GM21526 (cell line): ENCODE measurements around the gene KMT2D.

ENCODE experiments used
- ATAC-seq: cut with Tn5 transposase; IDR thresholded peaks from one replicate; pipeline ENCODE4 v1.9.1; 2021; ENCODE audit warnings: moderate library complexity; ENCODE audit not compliant: unreplicated experiment, low FRiP score

KMT2D gene

GRCh38 chr12:49038291-49038955 is 22.2 kb downstream of the KMT2D start:
- no peak for ATAC-seq

DNA sequence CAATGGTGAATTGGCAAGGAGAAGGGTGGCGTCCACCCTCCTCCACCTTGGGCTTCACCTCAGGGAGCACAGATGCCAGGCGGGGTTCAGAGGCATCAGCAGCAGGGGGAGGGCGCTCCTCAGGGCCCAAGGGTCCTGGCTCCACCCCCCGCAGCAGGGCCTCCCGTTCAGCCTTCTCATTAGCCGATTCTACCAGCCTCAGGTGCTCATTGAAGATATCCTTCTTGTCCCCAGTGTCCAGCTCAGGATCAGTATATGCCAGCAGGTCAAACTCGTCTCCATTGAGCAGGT is 22.7 kb downstream of the KMT2D start:
- no peak for ATAC-seq

- no peak for ATAC-seq
Observed at GRCh38 chr12:49037111-49037946, 23.3 kb downstream of the KMT2D start.

GRCh38 chr12:49036029-49036428 is 24.6 kb downstream of the KMT2D start:
- ATAC-seq = no peak

- no peak for ATAC-seq
Observed at GRCh38 chr12:49034286-49034622, 26.3 kb downstream of the KMT2D start.

DNA sequence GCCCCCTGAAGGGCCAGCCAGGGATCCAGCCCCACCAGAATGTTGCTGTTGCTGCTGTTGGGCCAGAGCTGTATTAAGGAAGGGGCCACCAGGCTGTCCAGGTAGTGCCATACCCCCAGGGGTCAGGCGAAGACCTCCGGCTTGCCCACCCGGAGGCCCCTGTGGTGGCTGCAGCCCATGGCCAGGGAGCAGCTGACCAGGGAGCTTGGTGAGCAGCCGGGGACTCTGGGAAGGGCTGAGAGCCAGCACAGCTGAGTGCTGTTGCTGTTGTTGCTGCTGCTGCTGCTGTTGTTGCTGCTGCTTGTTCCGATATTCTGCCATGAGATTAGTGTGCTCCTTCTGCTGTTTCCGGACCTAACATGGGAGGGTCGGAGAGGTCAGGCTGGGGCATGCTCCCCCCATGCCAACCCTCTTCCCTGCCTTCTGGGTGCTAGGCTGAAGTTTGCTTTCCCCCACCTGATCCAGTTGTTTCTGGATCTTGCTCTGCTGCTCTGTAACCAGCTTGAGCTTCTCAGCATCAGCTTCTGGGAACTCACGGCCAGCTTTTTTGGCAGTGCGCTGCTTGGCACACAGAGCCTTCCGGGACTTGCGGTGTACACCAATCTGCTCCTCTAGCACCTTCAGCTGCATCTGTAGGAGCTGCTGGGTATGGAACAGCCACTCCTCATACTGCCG is 26.8 kb downstream of the KMT2D start:
- ATAC-seq = no peak

DNA sequence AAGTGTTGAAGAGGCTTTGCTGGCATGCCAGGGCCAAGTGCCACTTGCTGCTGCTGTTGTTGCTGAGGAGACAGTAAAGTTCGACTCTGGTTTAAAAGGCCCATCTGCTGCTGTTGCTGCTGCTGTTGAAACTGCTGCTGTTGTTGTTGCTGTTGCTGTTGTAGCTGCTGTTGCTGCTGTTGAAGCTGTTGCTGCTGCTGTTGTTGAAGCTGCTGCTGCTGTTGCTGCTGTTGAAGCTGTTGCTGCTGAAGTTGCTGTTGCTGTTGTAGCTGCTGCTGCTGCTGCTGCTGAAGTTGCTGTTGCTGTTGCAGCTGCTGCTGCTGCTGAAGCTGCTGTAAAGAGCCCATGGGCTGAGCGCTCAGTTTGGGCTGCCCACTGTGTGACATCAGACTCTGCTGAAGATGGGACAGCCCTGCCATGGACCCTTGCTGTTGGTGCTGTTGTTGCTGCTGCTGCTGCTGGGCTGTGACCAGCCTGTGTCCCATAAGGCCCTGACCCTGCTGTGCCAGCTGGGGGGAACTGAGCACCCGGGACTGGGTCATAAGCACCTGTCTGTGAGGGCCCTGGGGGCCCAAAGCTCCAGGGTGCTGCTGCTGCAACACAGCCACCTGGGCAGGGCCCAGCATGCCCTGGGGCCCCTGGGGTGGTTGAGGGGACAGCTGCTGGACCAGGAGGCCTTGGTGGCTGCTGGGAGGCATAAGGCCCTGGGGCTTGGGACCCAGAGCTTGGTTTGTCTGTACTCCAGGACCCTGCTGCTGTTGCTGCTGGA is 27.7 kb downstream of the KMT2D start:
- no peak for ATAC-seq

DNA sequence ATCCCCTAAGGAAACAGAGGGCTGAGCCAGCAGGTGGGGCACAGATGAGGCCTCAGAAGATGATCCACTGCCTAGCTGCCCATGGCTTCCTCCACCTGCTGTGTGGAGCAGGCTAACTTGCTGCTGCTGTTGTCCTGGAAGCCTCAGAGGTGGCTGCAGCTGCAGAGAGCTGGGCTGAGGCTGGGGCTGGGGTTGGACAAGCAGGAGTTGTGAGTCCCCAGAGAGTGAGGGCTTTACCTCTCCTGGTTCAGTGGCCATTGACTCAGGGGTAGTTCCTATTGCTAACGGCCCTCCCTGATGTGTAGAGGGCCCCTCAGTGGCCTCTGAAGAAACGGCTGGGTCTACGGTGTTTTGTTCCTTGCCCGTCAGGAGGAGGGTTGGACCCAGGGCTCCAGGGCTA is 28.3 kb downstream of the KMT2D start:
- ATAC-seq = no peak

DNA sequence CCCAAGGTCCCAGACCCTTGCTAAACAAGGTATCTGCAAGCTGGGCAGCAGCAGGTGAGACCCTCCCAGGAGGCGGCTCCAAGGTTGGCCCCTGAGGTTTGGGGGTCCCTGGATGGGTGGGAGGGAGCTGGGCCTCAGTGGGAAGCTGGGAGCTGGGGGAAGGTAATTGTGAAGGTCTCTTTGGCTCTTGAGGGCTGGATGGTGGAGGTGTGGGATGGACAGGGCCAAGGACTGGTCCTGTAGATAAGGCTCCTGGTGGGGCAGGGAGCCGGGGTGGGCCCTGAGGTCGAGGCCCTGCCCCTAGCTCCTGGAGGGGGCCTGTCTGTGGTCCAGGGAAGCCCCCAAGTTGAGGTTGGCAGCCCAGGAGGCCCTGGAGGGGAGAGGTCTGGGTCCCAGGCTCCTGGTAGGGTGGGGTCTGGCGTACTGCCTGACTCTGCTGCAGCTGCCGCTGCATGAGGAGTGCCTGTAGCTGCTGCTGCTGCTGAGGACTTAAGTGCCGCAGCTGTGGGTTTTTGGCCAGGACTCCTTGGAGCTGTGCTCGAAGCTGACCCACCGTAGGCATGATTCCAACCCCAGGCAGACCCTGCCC is 28.9 kb downstream of the KMT2D start:
- ATAC-seq = no peak

GRCh38 chr12:49030714-49031572 is 29.7 kb downstream of the KMT2D start:
- ATAC-seq = no peak

DNA sequence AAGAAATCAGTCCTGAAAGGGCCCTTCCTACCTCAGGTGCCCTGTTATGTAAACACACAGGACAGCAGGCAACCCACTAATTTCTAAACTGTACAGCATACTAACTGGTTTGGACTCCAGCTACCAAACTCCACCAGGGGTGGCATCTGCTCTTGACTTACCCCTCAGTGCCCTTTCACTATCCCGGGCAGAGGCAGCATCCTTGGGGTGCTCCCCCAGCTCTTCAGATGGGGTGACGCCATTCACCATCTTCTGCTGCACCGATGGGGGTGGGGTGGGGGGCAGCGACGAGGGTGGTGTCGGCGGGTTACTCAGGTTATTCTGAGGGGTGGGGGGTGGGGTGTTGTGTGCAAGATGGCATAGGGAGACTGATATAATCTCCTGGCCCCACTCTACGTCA is 30.5 kb downstream of the KMT2D start:
- ATAC-seq = no peak

- ATAC-seq = no peak
Observed at GRCh38 chr12:49028666-49029275, 31.8 kb downstream of the KMT2D start.

DNA sequence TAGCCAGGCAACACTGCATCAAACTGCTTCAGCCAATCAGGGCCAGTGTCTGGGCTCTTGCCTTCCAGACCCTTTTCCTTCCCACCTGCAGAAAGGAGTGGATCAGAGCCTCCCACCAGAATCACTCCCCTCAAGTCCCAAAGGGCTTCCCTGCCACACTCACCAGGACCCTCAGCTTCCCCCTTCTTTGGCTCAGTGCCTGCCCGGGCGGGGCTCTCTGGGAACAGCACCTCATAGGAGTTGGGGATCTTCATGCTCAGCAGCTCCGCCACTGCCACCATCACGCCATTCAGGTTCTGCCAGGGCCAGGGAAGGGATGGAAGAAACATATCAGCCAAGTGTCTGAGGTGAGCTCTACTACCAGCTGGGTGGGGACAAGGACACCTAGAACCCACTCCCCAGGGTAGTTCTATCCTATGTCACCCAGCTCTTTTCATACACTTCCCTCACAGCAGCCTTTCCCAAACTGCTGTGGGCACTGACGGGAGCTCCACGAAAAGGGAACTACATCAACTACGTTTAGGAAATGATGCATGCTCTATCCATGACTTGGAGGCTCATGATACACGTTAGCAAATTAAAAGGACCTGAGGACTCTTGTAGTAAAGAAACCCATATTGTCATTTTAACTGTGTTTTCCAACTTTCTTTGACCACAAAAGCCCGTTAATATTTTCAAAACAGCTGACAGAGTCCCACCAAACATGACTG is 32.6 kb downstream of the KMT2D start:
- ATAC-seq = no peak

- ATAC-seq = no peak
Observed at GRCh38 chr12:49026678-49027480, 33.7 kb downstream of the KMT2D start.

GRCh38 chr12:49026101-49026500 is 34.5 kb downstream of the KMT2D start:
- no peak for ATAC-seq

- no peak for ATAC-seq
Observed at GRCh38 chr12:49025463-49025862, 35.1 kb downstream of the KMT2D start.

- ATAC-seq = no peak
Observed at GRCh38 chr12:49024543-49024942, 36.1 kb downstream of the KMT2D start.

GRCh38 chr12:49023812-49024211 is 36.8 kb downstream of the KMT2D start:
- no peak for ATAC-seq
